ENCODE data around the gene AGBL1. TPM values are rescaled to one million over a fixed set of nuclear protein-coding genes. Genes with fewer than 3 reads are reported as not detected.

Gene AGBL1
- total and polyA plus RNA-seq, 4 donors: not detected

GRCh38 chr15:86608461-86609205 is 529.0 kb downstream of the AGBL1 start:
- no peak overlapping the region for H3K27ac ChIP-seq (ENCODE audit: low read depth in 1 of 2, low read length in 2 of 2)
- H3K4me3 ChIP-seq (ENCODE audit: low read depth in 1 of 3, low read length in 3 of 3): no peak overlapping the region
- no peak for DNase-seq (ENCODE audit: low spot score)
- no peaks in the 10 kb centered on the region for H3K36me3 ChIP-seq (ENCODE audit: control insufficient read depth in 4 of 4, insufficient read depth in 3 of 4, low read depth in 1 of 4, low read length in 3 of 4)
- no peak for TF ChIP-seq GABPA (IDR thresholded peaks at IDR 0.05 in 1 of 2, conservative IDR thresholded peaks at IDR 0.05 in 1 of 2)
- TF ChIP-seq NR2F2 (IDR thresholded peaks at IDR 0.05): no peak
- TF ChIP-seq YY1 (IDR thresholded peaks at IDR 0.05): no peak
- no peak for TF ChIP-seq FOXA1 (IDR thresholded peaks at IDR 0.05)
- TF ChIP-seq HNF4A (conservative IDR thresholded peaks at IDR 0.05): no peak
- no peak for TF ChIP-seq REST (IDR thresholded peaks at IDR 0.05)
- TF ChIP-seq RAD21 (IDR thresholded peaks at IDR 0.05): no peak
- no peak for TF ChIP-seq MAX (IDR thresholded peaks at IDR 0.05)
- no peak for TF ChIP-seq TAF1 (conservative IDR thresholded peaks at IDR 0.05)
- TF ChIP-seq JUND (IDR thresholded peaks at IDR 0.05): no peak
- no peak for TF ChIP-seq SP1 (IDR thresholded peaks at IDR 0.05)
- TF ChIP-seq EGR1 (IDR thresholded peaks at IDR 0.05; ENCODE audit: low read depth in 2 of 2): no peak
- TF ChIP-seq FOXA2 (IDR thresholded peaks at IDR 0.05): no peak
- TF ChIP-seq ATF3 (IDR thresholded peaks at IDR 0.05): no peak
- no peak for TF ChIP-seq RXRA (IDR thresholded peaks at IDR 0.05)
- no peak for TF ChIP-seq CTCF (IDR thresholded peaks at IDR 0.05; ENCODE audit: low read depth, low read length, missing input control)
- WGBS: 71% methylated on average over 7 of the region's 7 CpGs
- no peaks in the 10 kb centered on the region for H3K4me1 ChIP-seq (ENCODE audit: control insufficient read depth in 4 of 4, insufficient read depth in 4 of 4, low read length in 3 of 4)
- no peaks in the 10 kb centered on the region for H3K27me3 ChIP-seq (ENCODE audit: control insufficient read depth in 4 of 4, insufficient read depth in 4 of 4, low read length in 3 of 4)
- no peak overlapping the region for H3K9ac ChIP-seq (ENCODE audit: low read depth in 1 of 2, low read length in 2 of 2)
- H3K9me3 ChIP-seq (ENCODE audit: control insufficient read depth in 4 of 4, low read length in 3 of 4): no peaks in the 10 kb centered on the region

- H3K4me1 ChIP-seq (ENCODE audit: control insufficient read depth in 4 of 4, insufficient read depth in 4 of 4, low read length in 3 of 4): no peaks in the 10 kb centered on the region
- H3K27ac ChIP-seq (ENCODE audit: low read depth in 1 of 2, low read length in 2 of 2): no peak overlapping the region
- no peaks in the 10 kb centered on the region for H3K36me3 ChIP-seq (ENCODE audit: control insufficient read depth in 4 of 4, insufficient read depth in 3 of 4, low read depth in 1 of 4, low read length in 3 of 4)
- no peak overlapping the region for H3K4me3 ChIP-seq (ENCODE audit: low read depth in 1 of 3, low read length in 3 of 3)
- no peak for DNase-seq (ENCODE audit: low spot score)
- peaks cover 0 to 2% (median 0%) of the 10 kb centered on the region in 4 donors for H3K27me3 ChIP-seq (ENCODE audit: control insufficient read depth in 4 of 4, insufficient read depth in 4 of 4, low read length in 3 of 4)
- no peaks in the 10 kb centered on the region for H3K9me3 ChIP-seq (ENCODE audit: control insufficient read depth in 4 of 4, low read length in 3 of 4)
- no peak for TF ChIP-seq ATF3 (IDR thresholded peaks at IDR 0.05)
- TF ChIP-seq MAX (IDR thresholded peaks at IDR 0.05): no peak
- TF ChIP-seq REST (IDR thresholded peaks at IDR 0.05): no peak
- TF ChIP-seq FOXA2 (IDR thresholded peaks at IDR 0.05): no peak
- no peak for TF ChIP-seq RAD21 (IDR thresholded peaks at IDR 0.05)
- TF ChIP-seq YY1 (IDR thresholded peaks at IDR 0.05): no peak
- no peak for TF ChIP-seq HNF4G (IDR thresholded peaks at IDR 0.05)
- no peak for TF ChIP-seq FOXA1 (IDR thresholded peaks at IDR 0.05)
- TF ChIP-seq RXRA (IDR thresholded peaks at IDR 0.05): no peak
- no peak for TF ChIP-seq GABPA (IDR thresholded peaks at IDR 0.05 in 1 of 2, conservative IDR thresholded peaks at IDR 0.05 in 1 of 2)
- no peak for TF ChIP-seq HNF4A (conservative IDR thresholded peaks at IDR 0.05)
- WGBS: 79% methylated on average over 3 of the region's 3 CpGs
- H3K9ac ChIP-seq (ENCODE audit: low read depth in 1 of 2, low read length in 2 of 2): no peak overlapping the region
Measured at GRCh38 chr15:86609275-86609674, 529.6 kb downstream of the AGBL1 start.
